Peyer's patch (tissue), 4 donors: Measurements from ENCODE around the gene GPT2.

Source experiments
- POLR2A ChIP-seq, 2 donors: fragments of 450-650 bp; IDR thresholded peaks; one replicate each; pipeline ENCODE4 v1.5.1; 2017; ENCODE audit warnings: antibody characterized with exemption in 2 of 2, mild to moderate bottlenecking in 2 of 2, moderate library complexity in 2 of 2
- TF ChIP-seq, protein P1 (sequence below), 6 experiments: fragments of 450-650 bp in 4 of 6; fragments of 200-600 bp in 2 of 6; sonication (generic) in 1 of 6; IDR thresholded peaks; one replicate each; pipeline ENCODE4 v1.5.1; 2017 to 2019; ENCODE audit warnings: antibody characterized with exemption in 6 of 6, mild to moderate bottlenecking in 3 of 6, moderate library complexity in 1 of 6

DNA sequence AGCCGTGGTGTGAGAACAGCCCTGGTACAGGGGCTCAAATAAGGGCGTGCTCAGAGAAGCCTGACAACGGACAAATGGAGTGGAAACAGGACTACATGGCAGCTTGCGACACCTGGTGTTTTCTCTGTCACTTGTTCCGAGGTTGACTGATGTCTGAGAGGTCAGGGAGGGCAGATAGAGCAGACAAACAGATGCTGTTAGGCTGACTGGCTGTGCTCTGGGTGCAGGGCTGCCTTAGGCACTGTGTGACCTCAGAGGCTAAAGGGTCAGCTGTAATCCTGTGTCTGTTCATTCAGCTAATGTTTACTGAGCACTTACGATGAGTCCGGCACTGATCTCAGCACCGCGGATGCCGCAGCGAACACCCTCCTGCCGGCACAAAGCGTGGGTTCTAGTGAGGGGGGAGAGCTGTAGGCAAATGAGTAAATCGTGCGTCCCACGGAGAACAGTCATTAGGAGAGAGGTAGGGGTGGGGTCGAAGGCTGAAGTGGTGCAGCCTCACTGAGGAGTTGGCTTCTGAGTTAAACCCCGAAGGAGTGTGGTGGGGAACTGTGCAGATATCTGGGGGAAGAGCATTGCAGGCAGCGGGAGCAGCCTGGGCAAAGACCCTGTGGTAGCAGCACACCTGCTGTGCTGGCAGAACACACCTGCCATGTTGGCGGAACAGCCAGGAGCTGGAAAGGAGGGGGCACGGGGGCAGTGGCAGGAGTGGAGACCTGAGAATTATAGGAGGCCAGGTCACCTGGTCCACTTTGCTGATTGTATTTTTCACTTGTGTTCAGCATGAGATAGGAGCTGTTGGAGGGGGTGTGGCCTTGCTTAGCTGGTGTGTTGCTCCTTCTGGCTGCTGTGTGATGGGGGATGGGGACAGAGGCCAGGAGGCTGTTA lies 35.0 kb downstream of the GPT2 start:
- TF ChIP-seq POLR2A (IDR thresholded peaks at IDR 0.05): no peak
- TF ChIP-seq, protein P1, sequence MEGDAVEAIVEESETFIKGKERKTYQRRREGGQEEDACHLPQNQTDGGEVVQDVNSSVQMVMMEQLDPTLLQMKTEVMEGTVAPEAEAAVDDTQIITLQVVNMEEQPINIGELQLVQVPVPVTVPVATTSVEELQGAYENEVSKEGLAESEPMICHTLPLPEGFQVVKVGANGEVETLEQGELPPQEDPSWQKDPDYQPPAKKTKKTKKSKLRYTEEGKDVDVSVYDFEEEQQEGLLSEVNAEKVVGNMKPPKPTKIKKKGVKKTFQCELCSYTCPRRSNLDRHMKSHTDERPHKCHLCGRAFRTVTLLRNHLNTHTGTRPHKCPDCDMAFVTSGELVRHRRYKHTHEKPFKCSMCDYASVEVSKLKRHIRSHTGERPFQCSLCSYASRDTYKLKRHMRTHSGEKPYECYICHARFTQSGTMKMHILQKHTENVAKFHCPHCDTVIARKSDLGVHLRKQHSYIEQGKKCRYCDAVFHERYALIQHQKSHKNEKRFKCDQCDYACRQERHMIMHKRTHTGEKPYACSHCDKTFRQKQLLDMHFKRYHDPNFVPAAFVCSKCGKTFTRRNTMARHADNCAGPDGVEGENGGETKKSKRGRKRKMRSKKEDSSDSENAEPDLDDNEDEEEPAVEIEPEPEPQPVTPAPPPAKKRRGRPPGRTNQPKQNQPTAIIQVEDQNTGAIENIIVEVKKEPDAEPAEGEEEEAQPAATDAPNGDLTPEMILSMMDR (IDR thresholded peaks at IDR 0.05): peak in 1 of 6 experiments; percentile 24
